Mucosa of descending colon (tissue), 3 donors: ENCODE results near the gene YBX1. TPM values are rescaled to one million over a fixed set of nuclear protein-coding genes. Genes with fewer than 3 reads are reported as not detected.

Experiments used
- ATAC-seq: fragments of 200-7000 bp; cut with Tn5 transposase; one replicate; pipeline ENCODE4 v1.9.1; 2020; ENCODE audit warnings: mild to moderate bottlenecking, moderate library complexity
- DNase-seq, 3 donors: peaks; one replicate each; pipeline ENCODE4 v3.0.0-alpha.2; 2020
- H3K36me3 ChIP-seq: fragments of 200-600 bp; one replicate; pipeline ENCODE4 v1.8.0; 2021; ENCODE audit warnings: low read depth, mild to moderate bottlenecking
- H3K4me1 ChIP-seq: fragments of 200-600 bp; one replicate; pipeline ENCODE4 v1.8.0; 2021; ENCODE audit warnings: low read depth, mild to moderate bottlenecking
- H3K4me3 ChIP-seq: fragments of 200-600 bp; one replicate; pipeline ENCODE4 v1.8.0; 2021; ENCODE audit warnings: mild to moderate bottlenecking
- H3K9me3 ChIP-seq: fragments of 200-600 bp; one replicate; pipeline ENCODE4 v1.8.0; 2021; ENCODE audit warnings: mild to moderate bottlenecking
- CTCF ChIP-seq: fragments of 200-600 bp; IDR thresholded peaks from one replicate; pipeline ENCODE4 v1.8.0; 2022; ENCODE audit warnings: antibody characterized with exemption, mild to moderate bottlenecking
- intact Hi-C, 2 donors: fragments of 100-400 bp; cut with DNase I in 1 of 2; cut with micrococcal nuclease in 1 of 2; formaldehyde crosslinking; loops; one replicate each; pipeline versions ENCODE4 v1.11.0 to v1.11.1; 2022; cut with DNase I, micrococcal nuclease
- total RNA-seq, 3 donors: library from RNA; stranded (reverse); fragmentation: NEBNext Ultra II Directional in 2 of 3; extraction: Animal tissue kit (Norgen Biotek cat#: 25700) in 2 of 3; gene quantifications; one replicate each; pipeline versions ENCODE4 v1.2.1 to v1.2.4, GENCODE V29; 2021 to 2023
- donor health status: DM: no; HTN: no; CAD: no; lungs with moderate emphysema.
- donor health status: DM: no; HTN: no; CAD: no.
- donor health status: DM: no; HTN: yes; CAD: no.

YBX1 gene
- total RNA-seq, 3 donors from 2014 or later = 377 to 521 (median 511) TPM

GRCh38 chr1:42733415-42734200 is 51.4 kb downstream of the YBX1 start:
- H3K4me3 ChIP-seq = no peak overlapping the region
- no peak for TF ChIP-seq CTCF
- ATAC-seq = no peak
- H3K9me3 ChIP-seq = no peaks in the 10 kb centered on the region
- H3K36me3 ChIP-seq = no peaks in the 10 kb centered on the region
- H3K4me1 ChIP-seq = peaks cover 18% of the 10 kb centered on the region
- peak in 1 of 3 donors; percentile 15 for DNase-seq
- intact Hi-C loops = no loop called here

GRCh38 chr1:42734201-42735035 is 52.2 kb downstream of the YBX1 start:
- no peaks in the 10 kb centered on the region for H3K9me3 ChIP-seq
- DNase-seq = peak in 1 of 3 donors; percentile 12
- intact Hi-C loops = no loop called here

GRCh38 chr1:42735056-42735455 is 52.8 kb downstream of the YBX1 start:
- peaks cover 18% of the 10 kb centered on the region for H3K4me1 ChIP-seq
- ATAC-seq (no peak), DNase-seq (peak in 1 of 3 donors; percentile 34)
- no peaks in the 10 kb centered on the region for H3K9me3 ChIP-seq
- intact Hi-C loops = no loop called here
- H3K4me3 ChIP-seq = no peak overlapping the region
- TF ChIP-seq CTCF = no peak
- no peaks in the 10 kb centered on the region for H3K36me3 ChIP-seq

More at GRCh38 chr1:42734201-42735035, 52.2 kb downstream of the YBX1 start:
- no peak for ATAC-seq
- TF ChIP-seq CTCF = no peak
- Histone ChIP-seq H3K4me1 (peaks cover 18% of the 10 kb centered on the region), H3K36me3 (no peaks in the 10 kb centered on the region), H3K4me3 (no peak overlapping the region)

- TF ChIP-seq CTCF = no peak
- ATAC-seq (peak; percentile 82), DNase-seq (peak in 1 of 3 donors; percentile 67)
- Histone ChIP-seq H3K4me1 (peaks cover 20% of the 10 kb centered on the region), H3K4me3 (no peak overlapping the region), H3K36me3 (no peaks in the 10 kb centered on the region), H3K9me3 (no peaks in the 10 kb centered on the region)
- intact Hi-C loops = no loop called here
Measured at GRCh38 chr1:42735477-42736105, 53.4 kb downstream of the YBX1 start.

GRCh38 chr1:42736152-42736551 is 53.9 kb downstream of the YBX1 start:
- no peak overlapping the region for H3K4me3 ChIP-seq
- H3K36me3 ChIP-seq = no peaks in the 10 kb centered on the region
- intact Hi-C loops = no loop called here
- peaks cover 16% of the 10 kb centered on the region for H3K4me1 ChIP-seq
- DNase-seq (peak in 2 of 3 donors; percentile 68 to 82), ATAC-seq (peak; percentile 81)
- H3K9me3 ChIP-seq = no peaks in the 10 kb centered on the region
- TF ChIP-seq CTCF = no peak
